Measurements from ENCODE around the gene CHAD.
"Not testable (repeated sequence)": the region's sequence is repeated elsewhere in the genome, so short reads cannot be mapped to it uniquely, and the experiment has no call there.

Gene CHAD

DNA sequence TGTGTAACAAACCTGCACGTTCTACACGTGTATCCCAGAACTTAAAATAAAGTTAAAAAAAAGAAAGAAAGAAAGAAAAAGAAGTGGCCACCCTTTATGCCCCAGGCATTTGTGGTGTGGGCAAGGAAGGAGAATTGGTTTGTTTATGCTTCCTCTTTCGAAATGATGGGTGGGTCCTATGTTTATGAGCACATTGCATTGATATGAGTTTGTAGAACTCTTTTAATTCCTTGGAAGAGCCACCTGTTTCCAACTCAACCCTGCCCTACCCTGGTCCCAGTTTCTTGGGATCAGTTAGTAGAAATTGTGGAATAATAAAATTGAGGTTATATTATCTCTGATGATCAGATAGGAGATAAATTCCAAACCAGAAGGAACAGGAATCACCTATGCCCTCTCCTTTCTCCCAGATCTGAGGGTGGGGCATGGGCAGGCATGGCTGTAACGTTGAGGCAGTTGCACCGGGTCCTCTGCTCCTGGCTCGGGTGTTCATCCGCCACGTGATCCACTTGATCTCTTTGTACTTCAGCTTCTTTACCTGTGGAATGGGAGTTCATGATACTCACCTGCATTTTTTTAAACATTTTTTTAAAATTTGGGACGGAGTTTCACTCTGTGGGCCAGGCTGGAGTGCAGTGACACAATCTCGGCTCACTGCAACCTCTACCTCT, 15.9 kb downstream of the CHAD start:
- no peak for DNase-seq

DNA sequence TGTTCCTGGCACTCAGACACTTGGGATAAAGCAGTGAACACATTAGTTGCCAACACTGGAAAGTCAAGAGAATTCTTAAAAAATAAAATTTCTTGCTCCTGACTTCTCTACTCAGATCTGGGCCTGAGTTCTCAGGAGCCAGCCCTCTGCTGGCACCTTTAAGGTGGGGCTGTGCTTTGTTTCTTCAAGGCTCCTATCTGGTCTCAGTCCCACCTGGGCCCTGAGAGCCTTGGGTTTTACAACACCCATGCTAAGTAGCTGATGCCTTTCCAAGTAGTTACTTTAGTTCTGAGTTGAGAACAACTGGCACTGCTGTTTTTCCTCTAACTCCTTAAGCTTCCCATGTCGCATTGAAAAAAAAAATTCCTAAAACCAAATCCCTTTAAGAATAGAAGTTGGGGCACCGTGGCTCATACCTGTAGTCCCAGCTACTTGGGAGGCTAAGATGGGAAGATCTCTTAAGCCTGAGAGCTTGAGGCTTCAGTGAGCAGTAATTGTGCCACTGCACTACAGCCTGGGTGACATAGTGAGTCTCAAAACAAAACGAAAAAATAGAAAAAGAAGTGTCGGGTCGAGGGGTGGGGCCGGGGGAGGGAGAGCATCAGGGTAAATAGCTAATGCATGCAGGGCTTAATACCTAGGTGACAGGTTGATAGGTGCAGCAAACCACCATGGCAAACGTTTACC, 16.6 kb downstream of the CHAD start:
- no peak for DNase-seq

DNA sequence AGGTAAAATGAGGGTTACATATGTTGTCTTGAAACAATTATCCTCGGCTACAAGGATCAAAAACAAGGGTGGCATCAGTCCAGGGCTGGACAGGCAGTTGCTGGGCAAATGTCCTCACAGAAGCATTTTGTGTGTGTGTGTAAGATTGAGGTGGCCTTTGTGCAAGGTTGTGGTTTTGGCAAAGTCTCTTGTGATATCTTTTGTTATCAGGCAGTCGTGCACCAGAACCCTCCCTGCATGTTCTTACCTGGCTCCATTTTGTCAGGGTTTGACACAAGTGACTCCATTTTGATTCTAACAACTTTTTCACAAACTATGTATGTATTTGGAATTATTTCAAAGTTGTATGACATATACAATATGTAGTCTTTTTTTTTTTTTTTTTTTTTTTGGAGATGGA, 20.0 kb downstream of the CHAD start:
- DNase-seq, result no peak

DNA sequence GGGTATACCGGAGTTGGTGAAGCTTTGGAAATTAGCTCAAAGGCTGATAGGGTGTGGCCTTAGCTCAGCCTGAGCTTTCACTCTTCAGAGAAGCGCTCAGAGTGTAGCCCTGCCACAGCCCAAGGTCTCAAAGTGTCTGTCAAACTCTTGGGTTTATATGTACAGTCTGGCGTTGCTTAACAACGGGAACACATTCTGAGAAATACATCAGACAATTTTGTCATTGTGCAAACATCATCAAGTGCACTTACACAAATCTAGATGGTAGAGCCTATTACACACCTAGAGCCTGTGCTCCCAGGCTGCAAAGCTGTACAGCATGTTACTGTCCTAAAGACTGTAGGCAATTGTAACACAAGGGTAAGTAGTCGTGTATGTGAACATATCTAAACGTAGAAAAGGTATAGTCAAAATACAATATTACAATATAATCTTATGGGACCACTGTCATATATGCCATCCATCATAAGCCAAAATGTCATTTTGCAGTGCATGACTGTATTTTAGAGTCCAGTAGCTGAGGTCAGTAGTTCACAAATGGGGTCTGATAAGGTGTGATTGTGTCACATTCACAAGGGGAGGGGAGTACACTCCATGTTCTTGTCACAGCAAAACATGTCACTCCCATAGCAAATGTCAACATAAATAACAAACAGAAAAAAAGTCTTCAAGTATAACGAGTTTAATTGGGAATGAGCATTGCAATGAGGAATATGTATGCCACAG, 20.6 kb downstream of the CHAD start:
- DNase-seq, result peak; percentile 64

DNA sequence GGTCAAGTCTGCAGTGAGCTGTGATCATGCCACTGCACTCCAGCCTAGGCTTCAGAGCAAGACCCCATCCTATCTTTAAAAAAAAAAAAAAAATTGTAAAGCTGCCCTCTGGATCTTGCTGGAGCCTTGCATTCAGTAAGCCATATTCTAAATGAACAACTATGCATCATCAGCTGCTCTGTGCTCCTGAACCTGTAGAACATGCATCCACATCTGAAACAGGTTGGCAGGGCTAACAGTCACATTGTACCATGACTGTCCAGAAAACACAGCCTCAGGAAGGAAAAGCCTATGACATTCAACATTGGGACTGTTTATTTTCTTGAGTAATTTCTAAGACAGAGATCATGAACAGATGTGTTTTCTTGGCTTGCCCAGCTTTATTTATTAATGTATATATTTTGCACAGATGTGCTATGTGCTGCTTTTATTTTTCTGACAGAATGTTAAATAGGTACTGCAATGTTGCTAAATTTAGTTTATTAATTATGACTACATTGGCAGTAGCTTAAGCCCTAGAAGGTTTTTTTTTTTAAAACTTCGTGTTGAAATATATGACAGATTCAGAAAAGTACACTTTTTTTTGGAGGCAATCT, 22.9 kb downstream of the CHAD start:
- no peak for DNase-seq

DNA sequence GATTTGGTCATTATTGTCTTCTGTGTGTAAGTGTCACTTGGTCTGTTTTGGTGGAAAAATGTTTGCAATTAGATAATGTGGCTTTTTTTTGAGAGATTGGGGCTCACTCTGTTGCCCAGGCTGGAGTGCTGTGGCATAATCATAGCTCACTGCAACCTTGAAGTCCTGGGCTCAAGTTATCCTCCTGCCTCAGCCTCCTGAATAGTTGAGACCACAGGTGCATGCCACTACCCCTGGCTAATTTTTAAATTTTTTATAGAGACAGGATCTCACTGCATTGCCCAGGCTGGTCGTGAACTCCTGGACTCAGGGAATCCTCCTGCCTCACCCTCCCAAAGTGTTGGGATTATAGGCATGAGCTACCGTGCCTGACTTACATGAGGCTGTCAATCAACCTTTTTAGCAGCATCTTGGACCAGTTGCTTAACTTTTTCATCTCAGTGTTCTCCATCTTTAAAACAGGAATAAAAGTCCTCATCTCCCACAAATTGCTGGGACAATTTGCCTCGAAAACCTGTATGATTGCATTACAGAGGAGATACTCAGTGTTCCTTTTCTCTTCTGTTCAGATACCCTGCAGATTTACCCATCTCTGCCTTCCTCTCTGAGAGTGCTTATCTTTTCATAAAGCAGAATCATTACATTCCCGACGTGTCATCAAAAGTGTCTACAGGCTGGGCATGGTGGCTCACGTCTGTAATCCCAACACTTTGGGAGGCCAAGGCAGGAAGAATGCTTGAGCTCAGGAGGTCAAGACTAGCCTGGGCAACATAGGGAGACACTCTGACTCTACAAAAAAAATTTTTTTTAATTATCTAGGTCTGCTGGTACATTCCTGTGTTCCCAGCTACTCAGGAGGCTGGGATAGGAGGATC, 23.6 kb downstream of the CHAD start:
- no peak for DNase-seq

DNA sequence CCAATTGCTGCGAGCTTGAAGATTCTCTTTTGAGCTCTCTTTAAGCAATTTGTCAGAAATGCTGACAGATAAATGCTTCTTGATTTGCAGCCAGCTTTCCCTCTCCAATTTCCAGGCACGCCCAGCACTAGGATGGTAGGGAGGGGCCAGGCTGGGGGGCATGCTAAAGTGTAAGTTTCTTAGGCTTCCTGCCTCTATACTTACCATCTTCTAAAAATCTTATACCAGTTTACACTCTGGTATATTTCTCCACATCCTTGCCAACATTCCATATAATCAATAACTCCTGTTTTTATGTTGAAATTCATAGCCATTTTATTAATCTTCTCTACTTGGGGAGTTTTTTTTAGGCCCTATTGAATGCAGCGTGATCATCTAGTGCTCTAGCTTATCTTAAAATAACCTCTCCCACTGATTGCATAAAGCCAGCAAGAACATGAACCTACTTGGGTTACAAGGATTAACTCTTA, 25.1 kb downstream of the CHAD start:
- DNase-seq, result no peak

DNA sequence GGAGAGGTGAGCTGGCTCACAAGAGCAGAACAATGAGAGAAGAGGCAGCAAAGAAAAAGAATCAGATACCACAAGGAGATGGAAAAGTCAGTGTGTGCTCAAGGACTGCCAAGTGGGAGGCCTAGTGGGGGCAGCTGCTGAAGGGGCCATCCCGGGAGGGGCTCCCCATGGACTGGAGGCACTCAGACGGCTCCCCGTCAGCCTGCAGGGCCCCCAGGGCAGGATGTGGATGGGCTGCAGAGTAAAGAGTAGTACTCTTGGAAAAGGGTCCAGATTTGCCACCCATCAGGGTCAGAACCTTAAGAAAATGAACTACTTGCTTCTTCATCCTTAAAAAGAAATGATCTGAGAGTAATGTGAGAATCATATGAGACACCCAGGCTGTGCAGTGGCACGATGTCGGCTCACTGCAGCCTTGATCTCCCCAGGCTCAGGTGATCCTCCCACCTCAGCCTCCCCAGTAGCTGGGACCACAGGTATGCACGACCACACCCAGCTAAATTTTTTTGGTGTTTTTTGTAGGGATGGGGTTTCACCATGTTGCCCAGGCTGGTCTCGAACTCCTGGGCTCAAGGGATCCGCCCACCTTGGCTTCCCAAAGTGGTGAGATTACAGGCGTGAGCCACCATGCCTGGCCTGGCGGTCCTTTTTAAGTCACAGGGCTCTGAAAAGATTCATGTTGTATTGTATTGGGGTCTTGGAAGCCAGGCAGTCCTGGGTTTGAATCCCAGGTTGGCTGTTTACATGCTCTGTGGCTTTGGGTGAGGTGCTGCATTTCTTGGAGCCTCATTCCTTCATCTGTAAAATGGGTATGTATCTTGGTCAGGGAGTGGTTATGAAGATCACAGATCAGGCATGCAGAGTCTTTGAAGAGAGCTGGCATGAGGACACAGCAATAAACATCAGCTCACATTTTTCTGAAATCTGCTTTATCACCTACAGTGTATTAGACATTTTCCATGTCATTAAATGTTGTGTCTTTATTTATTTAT, 27.5 kb downstream of the CHAD start:
- DNase-seq, result no peak

DNA sequence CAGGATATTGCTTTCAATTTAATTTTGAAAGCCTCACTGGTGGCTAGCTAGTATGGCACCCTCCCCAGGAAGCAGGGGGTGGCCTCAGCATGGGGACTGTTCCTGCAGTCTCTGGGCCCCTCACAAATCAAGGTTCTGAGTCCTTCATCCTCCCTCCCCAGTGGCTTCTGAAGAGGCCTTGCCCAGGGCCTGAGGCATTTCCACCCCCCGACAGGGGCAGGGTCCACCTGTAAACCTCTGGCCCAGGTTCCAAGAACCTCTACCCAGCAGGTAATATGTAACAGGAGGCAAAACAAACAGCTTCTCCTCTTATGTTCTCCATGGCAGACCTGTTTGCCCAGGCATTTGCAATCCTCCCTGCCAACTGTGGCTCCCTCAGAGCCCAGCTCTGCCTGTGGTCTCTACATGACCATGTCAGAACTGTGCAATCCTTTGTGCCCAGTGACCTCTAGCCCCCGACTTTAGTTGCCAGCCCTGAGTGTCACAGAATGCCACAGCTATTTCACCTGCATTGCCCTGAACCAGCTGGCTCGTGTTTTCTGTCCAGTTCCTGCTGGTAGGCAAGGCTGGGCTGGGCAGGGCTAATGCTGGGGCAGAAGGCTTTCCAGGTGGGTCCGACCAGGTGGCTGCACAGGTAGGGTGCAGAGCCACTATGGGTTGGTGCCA, 28.4 kb downstream of the CHAD start:
- no peak for DNase-seq

DNA sequence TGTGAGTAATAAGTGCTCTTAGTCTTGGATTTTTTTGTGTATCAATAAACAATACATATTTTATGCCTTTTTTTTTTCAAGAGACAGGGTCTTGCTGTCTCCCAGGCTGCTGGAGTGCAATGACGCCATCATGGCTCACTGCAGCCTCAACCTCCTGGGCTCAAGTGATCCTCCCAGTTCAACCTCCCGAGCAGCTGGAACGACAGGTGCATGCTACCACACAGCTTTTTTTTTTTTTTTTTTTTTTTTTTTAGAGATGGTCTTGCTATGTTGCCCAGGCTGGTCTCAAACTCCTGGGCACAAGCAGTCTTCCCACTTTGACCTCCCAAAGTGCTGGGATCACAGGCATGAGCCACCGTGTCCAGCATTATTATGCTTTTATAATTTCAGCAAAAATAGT, 29.7 kb downstream of the CHAD start:
- no peak for DNase-seq

DNA sequence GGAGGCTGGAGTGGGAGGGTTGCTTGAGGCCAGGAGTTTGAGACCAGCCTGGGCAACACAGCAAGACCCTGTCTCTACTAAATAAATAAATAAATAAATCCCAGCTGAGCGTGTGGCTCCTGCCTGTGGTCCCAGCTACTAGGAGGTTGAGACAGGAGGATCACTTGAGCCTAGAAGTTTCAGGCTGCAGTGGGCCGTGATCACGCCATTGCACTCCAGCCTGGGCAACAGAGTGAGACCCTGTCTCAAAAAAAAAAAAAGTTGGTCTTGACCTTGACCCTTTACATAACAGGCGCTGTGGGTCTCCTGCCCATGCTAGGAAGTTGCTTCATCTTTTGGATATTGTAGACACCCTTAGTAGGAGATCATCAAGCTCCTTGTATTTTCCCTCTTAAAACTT, 31.3 kb downstream of the CHAD start:
- DNase-seq, result no peak

DNA sequence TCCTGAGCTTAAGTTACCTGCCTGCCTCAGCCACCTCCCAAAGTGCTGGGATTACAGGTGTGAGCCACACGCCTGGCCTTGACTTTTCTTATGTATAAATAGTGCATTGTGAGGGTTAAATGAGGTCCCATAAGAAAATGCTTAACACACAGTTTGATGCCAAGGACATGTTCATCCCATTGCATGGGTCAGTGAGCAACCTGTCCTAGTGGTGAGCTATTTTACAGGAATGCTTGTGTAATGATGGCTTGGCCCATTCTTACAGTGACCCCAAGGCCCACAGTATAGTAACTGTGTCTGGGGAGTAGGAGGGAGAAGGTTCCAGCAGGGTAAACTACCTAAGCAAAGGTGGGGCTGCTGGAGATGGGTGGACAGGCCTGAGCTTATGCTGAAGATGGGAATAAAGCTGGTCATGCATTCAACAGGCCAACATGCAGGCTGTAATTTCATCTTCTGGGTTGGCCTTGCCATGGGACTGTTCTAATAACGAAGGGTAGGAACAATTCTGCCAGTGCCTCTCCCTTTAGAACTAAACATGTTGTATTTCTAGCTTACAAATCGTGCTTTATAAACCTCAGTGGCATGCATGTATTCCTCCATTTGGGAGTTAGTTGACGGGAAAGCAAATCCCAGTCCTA, 36.4 kb downstream of the CHAD start:
- DNase-seq, result no peak

DNA sequence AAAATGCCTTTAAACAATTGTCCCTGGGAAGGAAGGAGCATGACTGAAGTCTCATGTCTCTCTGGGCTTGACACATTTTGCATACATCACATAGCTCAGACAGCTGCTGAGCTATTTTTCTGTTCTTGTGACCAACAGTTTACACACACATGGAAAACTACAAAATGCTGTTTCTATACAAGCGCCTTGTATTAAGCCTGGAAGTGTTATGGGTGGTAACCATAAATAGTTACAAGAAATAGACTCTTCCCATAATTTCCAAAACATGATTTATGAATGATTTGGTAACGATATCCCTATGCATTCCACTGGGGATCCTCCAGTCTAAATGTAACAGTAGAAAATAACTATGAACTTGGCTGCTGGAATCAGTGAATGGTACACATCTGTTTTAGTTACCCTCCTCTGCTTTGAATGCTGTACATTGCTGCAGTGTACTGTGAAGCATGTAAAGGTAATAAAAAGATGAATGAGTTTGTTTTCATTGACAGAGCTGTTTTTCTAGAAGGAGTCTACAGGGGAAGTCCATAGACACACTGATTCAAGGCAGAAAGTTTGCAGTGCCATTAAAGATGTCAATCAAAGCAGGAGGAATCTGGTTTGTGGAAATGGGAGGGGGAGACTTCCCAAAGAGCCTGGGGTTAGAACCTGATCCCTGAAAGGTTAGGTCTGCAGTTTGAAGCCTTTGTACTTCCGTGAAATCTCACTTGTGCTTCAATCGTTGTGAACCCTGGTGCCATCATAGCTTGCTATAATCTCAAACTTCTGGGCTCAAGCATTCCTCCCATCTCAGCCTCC, 37.7 kb downstream of the CHAD start:
- DNase-seq, result no peak

DNA sequence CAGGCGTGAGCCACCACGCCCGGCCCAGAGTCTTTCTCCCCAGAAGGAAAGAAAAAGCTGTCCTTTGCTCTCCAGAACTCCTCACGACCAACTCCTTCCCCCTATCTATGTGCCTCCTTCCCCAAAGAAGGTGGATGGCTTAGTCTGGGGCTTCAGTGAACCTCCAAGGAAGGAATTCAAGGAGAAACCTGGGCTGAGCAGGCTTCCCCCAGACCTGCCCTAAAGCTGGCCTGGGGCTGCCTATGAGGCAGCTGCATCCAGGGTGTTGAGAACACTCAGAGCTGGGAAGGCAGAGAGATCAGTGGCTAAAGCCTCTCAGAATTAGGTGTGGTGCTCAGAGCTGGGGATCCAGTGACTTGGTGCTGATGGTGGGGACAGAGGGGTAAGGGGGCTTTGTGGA, 38.9 kb downstream of the CHAD start:
- DNase-seq, result no peak

DNA sequence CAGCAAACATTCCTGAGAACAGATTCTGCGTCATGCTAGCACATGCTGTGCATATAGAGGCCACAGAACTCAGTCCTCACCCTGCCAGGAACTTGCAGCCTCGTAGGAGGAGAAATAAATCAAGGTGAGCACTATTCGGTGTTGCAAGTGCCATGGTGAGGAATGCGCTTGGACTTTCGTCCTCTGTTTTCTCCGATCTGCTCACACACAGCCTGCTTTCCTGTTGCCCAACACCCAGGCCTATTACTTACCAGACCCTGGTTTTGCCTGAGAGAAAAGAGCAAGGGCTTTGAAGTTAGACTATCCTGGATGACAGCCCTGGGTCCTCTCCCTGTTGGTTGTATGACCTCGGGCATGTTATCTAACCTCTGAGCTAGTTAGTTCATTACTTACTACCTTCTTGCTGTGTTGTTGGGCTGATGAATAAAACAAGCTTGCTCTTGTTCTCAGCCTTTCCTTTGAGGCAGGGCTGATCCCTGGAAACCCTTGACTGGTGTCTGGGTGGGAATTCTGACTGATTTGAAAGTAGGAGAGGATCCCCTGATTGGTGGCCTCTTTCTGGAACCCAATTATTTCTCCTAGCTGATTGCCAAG, 39.8 kb downstream of the CHAD start:
- DNase-seq, result no peak

DNA sequence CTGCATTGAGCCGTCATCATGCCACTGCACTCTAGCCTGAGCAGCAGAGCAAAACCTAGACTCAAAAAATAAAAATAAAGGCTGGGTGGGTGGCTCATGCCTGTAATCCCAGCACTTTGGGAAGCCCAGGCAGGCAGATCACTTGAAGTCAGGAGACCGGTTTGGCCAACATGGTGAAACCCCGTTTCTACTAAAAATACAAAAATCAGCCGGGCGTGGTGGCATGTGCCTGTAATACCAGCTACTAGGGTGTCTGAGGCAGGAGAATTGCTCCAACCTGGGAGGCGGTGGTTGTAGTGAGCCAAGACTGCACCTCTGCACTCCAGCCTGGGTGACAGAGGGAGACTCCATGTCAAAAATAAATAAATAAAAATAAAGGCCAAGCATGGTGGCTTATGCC, 40.6 kb downstream of the CHAD start:
- not testable (repeated sequence) for DNase-seq

DNA sequence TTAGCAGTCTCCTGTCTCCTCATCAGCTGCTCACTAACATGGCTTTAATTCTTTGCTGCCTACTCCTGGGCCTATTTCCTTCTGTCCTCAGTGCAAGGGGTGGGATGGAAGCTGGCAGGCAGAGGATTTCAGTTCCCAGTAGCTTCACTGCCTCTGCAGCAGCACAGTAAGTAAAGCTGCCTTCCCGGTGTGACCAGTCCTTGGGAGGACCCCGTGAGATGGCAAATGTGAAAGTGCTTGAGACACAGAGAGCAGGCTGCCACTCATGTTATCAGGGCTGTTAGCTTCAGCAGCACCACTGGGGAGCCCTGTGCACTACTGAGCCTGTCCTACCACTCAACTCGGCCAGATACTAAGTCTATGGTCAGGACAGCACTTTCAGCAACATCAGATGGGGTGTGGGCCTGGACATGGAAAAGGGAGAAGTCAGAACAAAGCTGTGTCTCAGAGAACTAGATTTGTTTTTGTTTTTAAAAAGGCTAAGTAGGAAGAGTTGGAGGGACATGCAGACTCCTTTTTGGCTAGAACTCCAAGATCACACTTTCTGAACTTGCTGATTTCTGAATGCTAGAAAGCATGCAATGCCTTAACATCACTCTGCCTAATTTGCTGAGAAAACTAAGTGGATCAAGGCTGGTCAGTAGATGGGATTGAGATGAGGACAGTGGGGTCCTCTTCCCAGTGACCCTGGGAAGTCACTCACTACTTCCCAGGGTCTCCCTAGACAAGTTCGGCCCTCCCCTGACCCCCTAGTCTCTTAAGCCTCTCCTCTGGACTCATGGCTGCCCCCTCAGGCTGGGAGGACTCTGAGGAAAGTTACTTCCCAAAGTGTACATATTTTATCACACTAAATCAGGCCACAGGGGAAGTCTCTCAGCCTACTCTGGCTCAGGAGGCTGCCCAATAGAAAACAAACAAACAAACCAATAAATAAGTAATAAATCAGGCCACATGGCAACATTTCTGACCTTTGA, 41.6 kb downstream of the CHAD start:
- no peak for DNase-seq

DNA sequence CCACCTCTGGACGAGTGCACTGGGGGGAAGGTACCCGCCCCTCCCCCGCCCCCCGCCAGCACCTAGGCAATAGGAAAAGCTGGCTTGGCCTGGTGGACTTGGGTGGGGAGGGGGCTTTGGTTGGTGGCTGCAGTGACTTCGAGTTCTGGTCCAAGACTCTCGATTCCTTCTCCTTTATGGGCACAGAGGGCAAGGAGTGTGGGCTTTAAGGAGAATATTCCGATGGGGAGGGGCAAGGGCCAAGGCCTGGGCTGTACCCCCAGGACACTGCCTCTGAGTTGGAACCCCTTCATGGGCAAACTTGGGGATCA, 42.3 kb downstream of the CHAD start:
- no peak for DNase-seq
